Vagina (tissue), 2 donors: Measurements from ENCODE around the gene EFNA3. TPM values are rescaled to one million over a fixed set of nuclear protein-coding genes. Genes with fewer than 3 reads are reported as not detected.

Source experiments
- DNase-seq, 2 donors: peaks; one replicate each; pipeline ENCODE4 v3.0.0-alpha.2; 2017; ENCODE audit errors: extremely low spot score in 2 of 2
- H3K27ac ChIP-seq: fragments of 200-600 bp; sonication (generic); one replicate; pipeline ENCODE4 v1.5.1; 2019
- H3K27me3 ChIP-seq: fragments of 200-600 bp; sonication (generic); one replicate; pipeline ENCODE4 v1.5.1; 2019
- H3K36me3 ChIP-seq, 2 donors: fragments of 200-600 bp; sonication (generic); one replicate each; pipeline ENCODE4 v1.5.1; 2017 to 2019
- H3K4me1 ChIP-seq: fragments of 200-600 bp; sonication (generic); one replicate; pipeline ENCODE4 v1.5.1; 2019
- H3K4me3 ChIP-seq, 2 donors: fragments of 200-600 bp; sonication (generic); 1 replicate in 1 of 2; 2 replicates in 1 of 2; pipeline ENCODE4 v1.5.1; 2016 to 2019
- H3K9me3 ChIP-seq: fragments of 200-600 bp; sonication (generic); one replicate; pipeline ENCODE4 v1.5.1; 2019
- POLR2A ChIP-seq, 2 donors: fragments of 450-650 bp; IDR thresholded peaks; one replicate each; pipeline ENCODE4 v1.6.1; 2017; ENCODE audit warnings: antibody characterized with exemption in 2 of 2, mild to moderate bottlenecking in 2 of 2, moderate library complexity in 2 of 2
- POLR2AphosphoS5 ChIP-seq, 2 donors: sonication (generic); formaldehyde crosslinking; IDR thresholded peaks; one replicate each; pipeline ENCODE4 v1.9.0; 2017; ENCODE audit warnings: antibody characterized with exemption in 2 of 2, mild to moderate bottlenecking in 2 of 2, low read depth in 1 of 2; ENCODE audit not compliant: insufficient read depth in 1 of 2
- intact Hi-C: fragments of 100-400 bp; cut with DNase I; formaldehyde crosslinking; loops from one replicate; pipeline ENCODE4 v1.15.1; 2023
- total RNA-seq: library from RNA; depleted of rRNA; stranded (reverse); fragments of >200 nt; gene quantifications from one replicate; pipeline ENCODE4 v1.2.3, GENCODE V29; 2016
- TF ChIP-seq, protein P1 (sequence below), 3 experiments: fragments of 450-650 bp in 2 of 3; fragments of 200-600 bp in 1 of 3; sonication (generic) in 1 of 3; IDR thresholded peaks; one replicate each; pipeline ENCODE4 v1.5.1; 2017 to 2019; ENCODE audit warnings: antibody characterized with exemption in 3 of 3, mild to moderate bottlenecking in 2 of 3, moderate library complexity in 2 of 3

Gene EFNA3
- total RNA-seq, 1 donor from 2014 or later: 22.3 TPM

DNA sequence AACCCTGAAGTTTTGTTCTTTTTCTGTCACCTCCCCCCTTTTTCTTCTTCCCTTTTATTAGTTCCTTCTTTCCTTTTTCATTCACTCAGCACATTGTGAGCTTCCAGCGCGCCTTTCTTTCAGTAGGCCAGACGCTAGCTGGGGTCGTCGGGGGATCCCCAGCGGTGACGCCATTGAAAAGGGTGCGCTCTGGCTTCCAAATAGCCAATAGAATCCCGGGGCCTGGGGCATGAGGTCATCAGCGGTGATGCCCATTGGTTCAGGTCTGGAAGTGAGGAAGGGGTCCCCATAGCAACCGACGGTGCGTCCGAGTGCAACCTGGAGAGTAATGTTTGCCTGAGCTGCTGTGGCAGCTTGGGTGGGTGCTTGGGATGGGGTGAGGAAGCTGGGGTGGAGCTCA, 6.9 kb upstream of the EFNA3 start:
- H3K36me3 ChIP-seq: no peaks in the 10 kb centered on the region
- H3K4me1 ChIP-seq: peaks cover 31% of the 10 kb centered on the region
- no peak overlapping the region for H3K4me3 ChIP-seq
- H3K9me3 ChIP-seq: no peaks in the 10 kb centered on the region
- peak overlapping the region; percentile 66 for H3K27ac ChIP-seq
- no peaks in the 10 kb centered on the region for H3K27me3 ChIP-seq
- TF ChIP-seq POLR2A (IDR thresholded peaks at IDR 0.05): no peak
- TF ChIP-seq, protein P1, sequence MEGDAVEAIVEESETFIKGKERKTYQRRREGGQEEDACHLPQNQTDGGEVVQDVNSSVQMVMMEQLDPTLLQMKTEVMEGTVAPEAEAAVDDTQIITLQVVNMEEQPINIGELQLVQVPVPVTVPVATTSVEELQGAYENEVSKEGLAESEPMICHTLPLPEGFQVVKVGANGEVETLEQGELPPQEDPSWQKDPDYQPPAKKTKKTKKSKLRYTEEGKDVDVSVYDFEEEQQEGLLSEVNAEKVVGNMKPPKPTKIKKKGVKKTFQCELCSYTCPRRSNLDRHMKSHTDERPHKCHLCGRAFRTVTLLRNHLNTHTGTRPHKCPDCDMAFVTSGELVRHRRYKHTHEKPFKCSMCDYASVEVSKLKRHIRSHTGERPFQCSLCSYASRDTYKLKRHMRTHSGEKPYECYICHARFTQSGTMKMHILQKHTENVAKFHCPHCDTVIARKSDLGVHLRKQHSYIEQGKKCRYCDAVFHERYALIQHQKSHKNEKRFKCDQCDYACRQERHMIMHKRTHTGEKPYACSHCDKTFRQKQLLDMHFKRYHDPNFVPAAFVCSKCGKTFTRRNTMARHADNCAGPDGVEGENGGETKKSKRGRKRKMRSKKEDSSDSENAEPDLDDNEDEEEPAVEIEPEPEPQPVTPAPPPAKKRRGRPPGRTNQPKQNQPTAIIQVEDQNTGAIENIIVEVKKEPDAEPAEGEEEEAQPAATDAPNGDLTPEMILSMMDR (IDR thresholded peaks at IDR 0.05): no peak
- TF ChIP-seq POLR2AphosphoS5 (IDR thresholded peaks at IDR 0.05; ENCODE audit: insufficient read depth in 1 of 2, low read depth in 1 of 2): no peak
- no peak for DNase-seq
- intact Hi-C loops: no loop called here

DNA sequence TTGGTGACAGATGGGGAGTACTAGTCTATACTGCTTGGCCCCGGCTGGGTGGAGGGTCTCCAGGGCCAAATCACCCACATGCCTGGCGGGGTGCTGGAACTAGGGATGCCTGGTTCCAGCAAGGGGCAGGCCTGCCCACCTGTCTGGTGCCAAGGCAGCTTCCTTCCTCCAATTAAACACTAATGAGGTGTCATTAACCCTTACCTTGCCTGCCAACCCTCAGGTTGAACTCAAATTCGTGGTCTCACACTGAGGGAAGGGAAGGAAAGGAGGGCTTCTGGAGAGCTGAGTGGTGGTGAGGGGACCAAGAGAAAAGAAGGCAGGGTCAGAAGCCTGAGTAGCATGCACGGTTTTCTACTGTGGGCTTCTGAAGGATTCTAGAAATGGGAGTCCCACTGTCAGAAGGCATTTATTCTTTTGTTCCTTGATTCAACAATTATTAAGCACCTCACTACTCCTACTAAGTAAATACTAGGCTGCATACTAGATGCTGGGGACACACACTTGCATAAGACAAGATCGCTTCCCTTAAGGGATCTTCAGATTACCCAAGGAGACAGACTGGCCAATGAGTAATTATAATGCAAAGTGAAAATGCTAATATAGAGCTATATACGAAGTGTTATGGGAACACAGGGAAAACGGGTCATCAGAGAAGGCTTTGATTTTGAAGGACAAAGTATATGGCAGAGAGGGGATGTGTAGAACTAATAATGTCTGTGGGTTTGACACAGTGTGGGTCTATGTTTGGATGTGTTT, 5.9 kb upstream of the EFNA3 start:
- H3K4me1 ChIP-seq: peaks cover 31% of the 10 kb centered on the region
- no peak overlapping the region for H3K4me3 ChIP-seq
- no peak for DNase-seq
- H3K9me3 ChIP-seq: no peaks in the 10 kb centered on the region
- no peaks in the 10 kb centered on the region for H3K27me3 ChIP-seq
- H3K27ac ChIP-seq: no peak overlapping the region
- intact Hi-C loops: no loop called here
- no peaks in the 10 kb centered on the region for H3K36me3 ChIP-seq
- TF ChIP-seq POLR2A (IDR thresholded peaks at IDR 0.05) (no peak), POLR2AphosphoS5 (IDR thresholded peaks at IDR 0.05; ENCODE audit: insufficient read depth in 1 of 2, low read depth in 1 of 2) (no peak)
- TF ChIP-seq, protein P1 (IDR thresholded peaks at IDR 0.05): no peak

DNA sequence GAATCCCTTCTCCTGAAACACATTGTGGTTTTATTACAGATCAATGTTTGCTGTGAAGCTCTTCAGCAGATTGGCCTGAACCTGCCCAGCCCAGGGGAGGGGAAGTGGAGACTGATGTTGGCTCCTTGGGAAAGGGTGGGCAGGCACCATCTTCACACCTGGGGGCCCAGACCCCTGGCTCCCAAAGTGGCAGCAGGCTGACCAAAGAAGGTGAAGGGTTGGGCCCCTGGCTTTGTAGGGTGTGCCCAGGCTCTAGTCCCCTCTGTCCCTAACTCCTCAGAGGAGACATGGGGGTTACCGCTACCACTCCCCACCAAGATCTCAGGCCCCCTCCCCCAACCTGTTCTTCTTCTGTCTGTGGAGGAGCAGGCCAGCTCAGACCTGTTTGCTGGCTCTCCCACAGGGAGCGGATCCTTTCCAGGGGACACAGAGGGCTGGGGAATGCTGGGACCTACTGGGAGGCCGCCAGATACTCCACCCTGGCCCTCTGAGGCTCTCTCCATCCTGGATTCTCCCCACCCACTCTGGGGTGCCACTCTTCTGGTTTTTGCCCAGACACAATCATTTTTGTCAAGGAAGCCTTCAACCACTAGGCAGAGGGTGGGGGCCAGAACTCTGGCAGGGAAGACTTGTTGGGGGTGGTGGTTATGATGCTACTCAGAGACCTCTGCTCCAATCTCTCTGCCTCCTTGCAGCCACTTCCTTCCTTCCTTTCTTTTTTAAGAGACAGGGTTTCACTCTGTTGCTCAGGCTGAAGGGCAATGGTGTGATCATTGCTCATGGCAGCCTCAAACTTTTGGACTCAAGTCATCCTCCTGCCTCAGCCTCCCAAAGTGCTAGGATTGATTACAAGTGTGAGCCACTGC, 5.0 kb upstream of the EFNA3 start:
- peak overlapping the region; percentile 32 for H3K27ac ChIP-seq
- H3K36me3 ChIP-seq: no peaks in the 10 kb centered on the region
- no peak overlapping the region for H3K4me3 ChIP-seq
- intact Hi-C loops: no loop called here
- H3K9me3 ChIP-seq: no peaks in the 10 kb centered on the region
- DNase-seq: no peak
- TF ChIP-seq POLR2AphosphoS5 (IDR thresholded peaks at IDR 0.05; ENCODE audit: insufficient read depth in 1 of 2, low read depth in 1 of 2): peak in 1 of 2 donors; percentile 19
- TF ChIP-seq, protein P1 (IDR thresholded peaks at IDR 0.05): no peak
- no peak for TF ChIP-seq POLR2A (IDR thresholded peaks at IDR 0.05)
- H3K27me3 ChIP-seq: no peaks in the 10 kb centered on the region
- peaks cover 31% of the 10 kb centered on the region for H3K4me1 ChIP-seq

DNA sequence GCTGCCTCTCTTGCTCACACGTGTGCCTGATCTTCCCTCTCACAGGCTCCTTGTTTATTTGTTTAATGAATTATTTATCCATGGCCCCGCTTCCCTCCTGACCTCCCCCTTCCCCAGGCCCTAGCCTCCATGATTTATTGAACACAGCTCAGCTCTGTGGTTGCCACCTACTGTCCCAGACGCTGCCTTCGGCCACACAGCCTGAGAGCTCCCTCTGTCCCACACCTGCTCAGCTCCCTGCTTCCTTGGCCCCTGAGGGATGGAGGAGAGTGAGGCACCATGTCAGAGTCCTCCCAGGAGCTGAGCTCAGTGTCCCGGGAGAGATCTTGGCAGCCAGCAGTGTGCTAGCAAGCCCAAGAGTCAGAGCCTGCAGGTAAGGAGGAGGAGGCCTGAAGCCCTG, 3.1 kb upstream of the EFNA3 start:
- intact Hi-C loops: no loop called here
- no peak for DNase-seq
- Histone ChIP-seq H3K4me3 (no peak overlapping the region), H3K36me3 (no peaks in the 10 kb centered on the region), H3K27me3 (peaks cover 6% of the 10 kb centered on the region), H3K9me3 (no peaks in the 10 kb centered on the region), H3K27ac (no peak overlapping the region), H3K4me1 (peaks cover 36% of the 10 kb centered on the region)
- TF ChIP-seq POLR2AphosphoS5 (IDR thresholded peaks at IDR 0.05; ENCODE audit: insufficient read depth in 1 of 2, low read depth in 1 of 2): no peak
- TF ChIP-seq, protein P1 (IDR thresholded peaks at IDR 0.05): no peak
- no peak for TF ChIP-seq POLR2A (IDR thresholded peaks at IDR 0.05)
